GM12878 (cell line): Measurements from ENCODE around the gene PHKB. TPM values are rescaled to one million over a fixed set of nuclear protein-coding genes. Genes with fewer than 3 reads are reported as not detected.

ENCODE experiments used
- ATAC-seq: fragments of 200-7000 bp; cut with Tn5 transposase; 3 replicates; pipeline ENCODE4 v1.9.1; 2020; ENCODE audit warnings: mild to moderate bottlenecking, moderate library complexity
- BruUV-seq: library from RNA; stranded (reverse); fragments of 400-500 nt; replicated peaks from 2 replicates; lab custom pipeline; 2021; lab: Mats Ljungman, UMichigan
- CTCF ChIA-PET: fragments of 300-600 bp; sonication (Branson Sonifier 250); formaldehyde crosslinking; extraction: SDS; loops from one replicate; lab custom pipeline; 2021; ENCODE audit warnings: inconsistent platforms; lab: Yijun Ruan, JAX
- POLR2A ChIA-PET: fragments of 350-600 bp; formaldehyde crosslinking; extraction: SDS; loops from one replicate; lab custom pipeline; 2021; ENCODE audit warnings: inconsistent platforms; lab: Charles Lee
- RAD21 ChIA-PET: fragments of 300-600 bp; sonication (Branson Sonifier 250); formaldehyde crosslinking; loops from one replicate; lab custom pipeline; 2023; ENCODE audit warnings: antibody characterized with exemption; ENCODE audit not compliant: unreplicated experiment; lab: Charles Lee
- SMC1A ChIA-PET: fragments of 300-600 bp; sonication (Branson Sonifier 250); formaldehyde crosslinking; loops from one replicate; lab custom pipeline; 2023; ENCODE audit not compliant: unreplicated experiment, uncharacterized antibody; lab: Charles Lee
- DNase-seq: peaks from one replicate; pipeline ENCODE4 v3.0.0-alpha.2; 2011; ENCODE audit warnings: low read depth, low spot score
- FAIRE-seq: peaks from 3 replicates; lab custom pipeline; 2011; peaks lifted over from hg19 to GRCh38; lab: Jason Lieb, UNC
- H2AFZ ChIP-seq: 2 replicates; pipeline ENCODE4 v1.6.0; 2011; ENCODE audit warnings: low read depth, low read length, control low read depth; ENCODE audit not compliant: control insufficient read depth
- H3K27ac ChIP-seq: 2 replicates; pipeline ENCODE4 v1.5.1; 2011; ENCODE audit warnings: control low read depth; ENCODE audit not compliant: control insufficient read depth, insufficient read depth
- H3K27me3 ChIP-seq, 2 experiments: replicated peaks in 1 of 2; 2 replicates each; pipeline versions ENCODE4 v1.6.0 to v1.6.1; 2011; ENCODE audit warnings: low read length in 1 of 2; ENCODE audit not compliant: control insufficient read depth in 2 of 2, insufficient read depth in 2 of 2
- H3K36me3 ChIP-seq, 2 experiments: 2 replicates each; pipeline ENCODE4 v1.5.1; 2011; ENCODE audit warnings: low read length in 1 of 2; ENCODE audit not compliant: control insufficient read depth in 2 of 2, insufficient read depth in 2 of 2
- H3K4me1 ChIP-seq: 2 replicates; pipeline ENCODE4 v1.6.1; 2011; ENCODE audit warnings: mild to moderate bottlenecking, low read length, moderate library complexity, mixed read lengths; ENCODE audit not compliant: control insufficient read depth, insufficient read depth
- H3K4me2 ChIP-seq: 2 replicates; pipeline ENCODE4 v1.6.0; 2011; ENCODE audit warnings: control low read depth; ENCODE audit not compliant: control insufficient read depth, insufficient read depth
- H3K4me3 ChIP-seq: fragments of 200-600 bp; sonication (generic); 2 replicates; pipeline ENCODE4 v1.5.1; 2016
- H3K79me2 ChIP-seq: 2 replicates; pipeline ENCODE4 v1.6.0; 2011; ENCODE audit warnings: low read length; ENCODE audit not compliant: control insufficient read depth, insufficient read depth
- H3K9ac ChIP-seq: 2 replicates; pipeline ENCODE4 v1.8.0; 2011; ENCODE audit warnings: low read length, control low read depth, mixed read lengths; ENCODE audit not compliant: control insufficient read depth, insufficient read depth
- H3K9me3 ChIP-seq: replicated peaks from 3 replicates; pipeline ENCODE4 v1.5.1; 2011; ENCODE audit warnings: mild to moderate bottlenecking, low read length; ENCODE audit not compliant: control insufficient read depth, insufficient read depth
- H4K20me1 ChIP-seq: 2 replicates; pipeline ENCODE4 v1.6.0; 2011; ENCODE audit not compliant: control insufficient read depth, insufficient read depth
- ATF7 ChIP-seq: fragments of 450-650 bp; IDR thresholded peaks from 2 replicates; pipeline ENCODE4 v1.6.1; 2016; ENCODE audit warnings: low read depth, mild to moderate bottlenecking
- BCLAF1 ChIP-seq: fragments of 450-650 bp; IDR thresholded peaks from 2 replicates; pipeline ENCODE4 v1.6.1; 2017; ENCODE audit warnings: antibody characterized with exemption, mild to moderate bottlenecking, moderate library complexity
- BHLHE40 ChIP-seq, 2 experiments: fragments of 450-650 bp in 1 of 2; IDR thresholded peaks; 2 replicates each; pipeline ENCODE4 v1.6.1; 2011 to 2017; ENCODE audit warnings: low read depth in 2 of 2, borderline replicate concordance in 1 of 2, improper control_type of control experiment in 1 of 2, low read length in 1 of 2, mild to moderate bottlenecking in 1 of 2
- HDAC6 ChIP-seq: fragments of 200-600 bp; sonication (generic); IDR thresholded peaks from one replicate; pipeline ENCODE4 v1.8.0; 2017; ENCODE audit warnings: antibody characterized with exemption; ENCODE audit not compliant: unreplicated experiment
- KLF5 ChIP-seq: fragments of 450-650 bp; IDR thresholded peaks from 2 replicates; pipeline ENCODE4 v1.6.1; 2014; ENCODE audit warnings: mild to moderate bottlenecking; ENCODE audit not compliant: partially characterized antibody
- SIN3A ChIP-seq: IDR thresholded peaks from 2 replicates; pipeline ENCODE4 v1.6.1; 2012; ENCODE audit warnings: low read depth, low read length, improper control_type of control experiment
- TCF12 ChIP-seq: IDR thresholded peaks from 2 replicates; pipeline ENCODE4 v1.6.1; 2011; ENCODE audit warnings: low read depth, mild to moderate bottlenecking, low read length
- YY1 ChIP-seq: IDR thresholded peaks from 2 replicates; pipeline ENCODE4 v1.6.1; 2011; ENCODE audit warnings: low read depth, mild to moderate bottlenecking, low read length
- ZSCAN29 ChIP-seq: fragments of 450-650 bp; IDR thresholded peaks from 2 replicates; pipeline ENCODE4 v1.6.1; 2017; ENCODE audit warnings: mild to moderate bottlenecking, moderate library complexity
- WGBS: methylation state at CpG from one replicate; pipeline ENCODE4 v1.1.6; 2016; ENCODE audit warnings: low lambda C conversion rate; ENCODE audit not compliant: insufficient replicate concordance, insufficient coverage; ENCODE audit errors: missing lambda C conversion rate; 5-methylcytosine and 5-hydroxymethylcytosine counted together
- in situ Hi-C: fragments of 300-500 bp; cut with MboI; formaldehyde crosslinking; loops from 9 replicates; pipeline ENCODE4 v1.14.3; 2018; ENCODE audit warnings: mixed read lengths
- intact Hi-C: fragments of 100-400 bp; cut with micrococcal nuclease; formaldehyde crosslinking; loops from one replicate; pipeline ENCODE4 v1.14.2; 2022; ENCODE audit not compliant: unreplicated experiment
- polyA plus RNA-seq, 11 experiments: library from polyadenylated mRNA; depleted of rRNA in 4 of 11; unstranded in 6 of 11; stranded (reverse) in 5 of 11; fragments of >200 nt; fragmentation: Nextera tagmentation in 4 of 11; fragmentation: Illumina TruSeq in 1 of 11; extraction: Ambion mirVana in 4 of 11; extraction: Trizol in 1 of 11; gene quantifications; 1 replicate in 1 of 11; 2 replicates in 10 of 11; pipeline versions ENCODE4 v1.2.1 to v1.2.3, GENCODE V29; 2011 to 2016; ENCODE audit warnings: inconsistent platforms in 2 of 11, missing spikeins in 2 of 11, low read depth in 1 of 11
- total RNA-seq, 4 experiments: library from RNA; depleted of rRNA in 3 of 4; stranded (reverse); fragments of >200 nt in 3 of 4; fragmentation: Illumina TruSeq in 1 of 4; extraction: Trizol in 1 of 4; gene quantifications; 2 replicates each; pipeline versions ENCODE4 v1.2.1 to v1.2.3, GENCODE V29; 2013 to 2021

Gene PHKB
- total and polyA plus RNA-seq, 10 of the 15 experiments (the other 5 are each of a cell fraction or from before 2014, with no cell fraction given), result 14.2 to 65.6 (median 37.0) TPM

- Histone ChIP-seq H3K9me3 (no peaks in the 10 kb centered on the region; the same call in 1 of the 3 replicates), H3K27ac (no peak overlapping the region), H3K27me3 (no peaks in the 10 kb centered on the region), H3K4me1 (no peaks in the 10 kb centered on the region), H4K20me1 (no peaks in the 10 kb centered on the region), H3K9ac (no peak overlapping the region), H3K4me2 (no peak overlapping the region), H3K4me3 (no peak overlapping the region), H3K79me2 (no peaks in the 10 kb centered on the region), H2AFZ (no peak overlapping the region), H3K36me3 (no peaks in the 10 kb centered on the region; a peak in 1 of 4 replicates)
- intact Hi-C loops, result no loop called here
- ATAC-seq (no peak), DNase-seq (no peak), FAIRE-seq (no peak)
- WGBS, result 81% methylated on average over 1 of the region's 1 CpG
- no TSS peak for BruUV-seq
- CTCF ChIA-PET, result interaction anchor here (1.3 kb wide), 1 partner anchor 12 kb away, joined by 4 read pairs; no protein-coding TSS in a partner anchor
- RAD21 ChIA-PET, result no interaction called here
- SMC1A ChIA-PET, result interaction anchor here (0.9 to 1.6 kb wide), 3 partner anchors 47 to 106 kb away, joined by 3 to 4 read pairs (median 3); no protein-coding TSS in a partner anchor
- in situ Hi-C loops, result no loop called here
- TF ChIP-seq SIN3A (no peak), BCLAF1 (no peak), TCF12 (no peak), BHLHE40 (IDR thresholded peaks at IDR 0.05; ENCODE audit: borderline replicate concordance in 1 of 2, low read depth in 2 of 2, low read length in 1 of 2) (no peak), YY1 (no peak), ZSCAN29 (no peak), KLF5 (no peak), HDAC6 (no peak), ATF7 (no peak)
- POLR2A ChIA-PET, result no interaction called here
Observed at GRCh38 chr16:47538472-47538871, 77.3 kb downstream of the PHKB start.
